Esophagus muscularis mucosa (tissue), 3 donors: ENCODE data around the gene ERLIN1.

Experiments used
- CTCF ChIP-seq, 3 experiments: fragments of 200-600 bp in 2 of 3; fragments of 450-650 bp in 1 of 3; sonication (generic) in 2 of 3; IDR thresholded peaks; one replicate each; pipeline ENCODE4 v1.5.1; 2017 to 2019; ENCODE audit warnings: antibody characterized with exemption in 3 of 3, mild to moderate bottlenecking in 2 of 3, moderate library complexity in 1 of 3
- POLR2A ChIP-seq: fragments of 450-650 bp; IDR thresholded peaks from one replicate; pipeline ENCODE4 v1.6.1; 2017; ENCODE audit warnings: antibody characterized with exemption, moderate library complexity, mild to moderate bottlenecking, low read depth

GRCh38 chr10:100208276-100208675, 22.4 kb upstream of the ERLIN1 start:
- TF ChIP-seq POLR2A (no peak), CTCF (IDR thresholded peaks at IDR 0.05) (no peak)
